Endothelial cell of umbilical vein (primary cell): Measurements from ENCODE around the gene USH2A. TPM values are rescaled to one million over a fixed set of nuclear protein-coding genes. Genes with fewer than 3 reads are reported as not detected.

ENCODE experiments used
- BruUV-seq: library from RNA; stranded (reverse); fragments of 400-500 nt; replicated peaks from 2 replicates; lab custom pipeline; 2021; lab: Mats Ljungman, UMichigan
- CTCF ChIA-PET: fragments of 300-600, 350-600 bp; sonication (Branson Sonifier 250); formaldehyde crosslinking; loops from one replicate; lab custom pipeline; 2021; ENCODE audit warnings: antibody characterized with exemption, inconsistent platforms; lab: Charles Lee
- POLR2A ChIA-PET: fragments of 300-600, 350-600 bp; sonication (Branson Sonifier 250); formaldehyde crosslinking; loops from one replicate; lab custom pipeline; 2021; ENCODE audit warnings: antibody characterized with exemption, inconsistent platforms; lab: Charles Lee
- DNase-seq: peaks from one replicate; pipeline ENCODE4 v3.0.0-alpha.2; 2011; ENCODE audit warnings: low read depth, low spot score
- FAIRE-seq: peaks from 2 replicates; lab custom pipeline; 2011; peaks lifted over from hg19 to GRCh38; lab: Jason Lieb, UNC
- H2AFZ ChIP-seq: 2 replicates; pipeline ENCODE4 v1.6.0; 2012; ENCODE audit warnings: low read depth, low read length, control low read depth, inconsistent platforms
- H3K27ac ChIP-seq: 2 replicates; pipeline ENCODE4 v1.5.1; 2011; ENCODE audit warnings: low read depth, mild to moderate bottlenecking, control low read depth, low read length, moderate library complexity; ENCODE audit not compliant: insufficient read depth
- H3K27me3 ChIP-seq, 2 experiments: 2 replicates each; pipeline versions ENCODE4 v1.6.0 to v1.6.1; 2011; ENCODE audit warnings: low read length in 2 of 2, mixed read lengths in 1 of 2; ENCODE audit not compliant: control insufficient read depth in 2 of 2, insufficient read depth in 2 of 2
- H3K36me3 ChIP-seq, 2 experiments: 2 replicates in 1 of 2; 3 replicates in 1 of 2; pipeline ENCODE4 v1.5.1; 2011; ENCODE audit warnings: low read length in 2 of 2, mild to moderate bottlenecking in 1 of 2, moderate library complexity in 1 of 2; ENCODE audit not compliant: control insufficient read depth in 2 of 2, insufficient read depth in 2 of 2; ENCODE audit errors: extremely low read depth in 1 of 2
- H3K4me1 ChIP-seq: 3 replicates; pipeline ENCODE4 v1.5.1; 2011; ENCODE audit warnings: mild to moderate bottlenecking, low read length; ENCODE audit not compliant: control insufficient read depth, insufficient read depth; ENCODE audit errors: extremely low read depth
- H3K4me2 ChIP-seq: 2 replicates; pipeline ENCODE4 v1.6.1; 2011; ENCODE audit warnings: low read length, control low read depth, mixed read lengths; ENCODE audit not compliant: insufficient read depth
- H3K4me3 ChIP-seq, 3 experiments: fragments of 200-600 bp in 1 of 3; sonication (generic), shearing (Covaris generic) in 1 of 3; replicated peaks in 1 of 3; 2 replicates each; pipeline ENCODE4 v1.5.1; 2011 to 2016; ENCODE audit warnings: control low read depth in 3 of 3, low read length in 3 of 3, mild to moderate bottlenecking in 2 of 3, inconsistent platforms in 1 of 3, low read depth in 1 of 3, moderate library complexity in 1 of 3; ENCODE audit not compliant: insufficient read depth in 1 of 3
- H3K79me2 ChIP-seq: 2 replicates; pipeline ENCODE4 v1.6.0; 2012; ENCODE audit warnings: low read length, inconsistent platforms; ENCODE audit not compliant: control insufficient read depth, insufficient read depth
- H3K9ac ChIP-seq: replicated peaks from 2 replicates; pipeline ENCODE3; 2011; ENCODE audit warnings: low read length, control low read depth; ENCODE audit not compliant: insufficient read depth; ENCODE audit errors: extremely low read depth
- H3K9me1 ChIP-seq: replicated peaks from 3 replicates; pipeline ENCODE4 v1.6.0; 2011; ENCODE audit warnings: mild to moderate bottlenecking, low read length; ENCODE audit not compliant: control insufficient read depth, insufficient read depth; ENCODE audit errors: extremely low read depth
- H3K9me3 ChIP-seq: replicated peaks from 2 replicates; pipeline ENCODE4 v1.5.1; 2012; ENCODE audit warnings: low read length, inconsistent platforms; ENCODE audit not compliant: control insufficient read depth, insufficient read depth
- H4K20me1 ChIP-seq: replicated peaks from 2 replicates; pipeline ENCODE3; 2011; ENCODE audit warnings: mild to moderate bottlenecking, low read length; ENCODE audit not compliant: control insufficient read depth, insufficient read depth; ENCODE audit errors: extremely low read depth
- EZH2 ChIP-seq: IDR thresholded peaks from 2 replicates; pipeline ENCODE4 v1.6.1; 2012; ENCODE audit warnings: borderline replicate concordance, low read depth, mild to moderate bottlenecking, moderate library complexity, low read length, inconsistent platforms; ENCODE audit not compliant: severe bottlenecking
- FOS ChIP-seq: IDR thresholded peaks from 2 replicates; pipeline ENCODE4 v1.6.1; 2011; ENCODE audit warnings: mild to moderate bottlenecking, low read length, moderate library complexity, borderline replicate concordance; ENCODE audit not compliant: insufficient read depth
- GATA2 ChIP-seq: IDR thresholded peaks from 2 replicates; pipeline ENCODE4 v1.7.0; 2011; ENCODE audit warnings: low read depth, mild to moderate bottlenecking, moderate library complexity, mixed read lengths, low read length; ENCODE audit not compliant: insufficient read length, insufficient read depth
- JUN ChIP-seq: IDR thresholded peaks from 2 replicates; pipeline ENCODE4 v1.6.1; 2011; ENCODE audit warnings: borderline replicate concordance, low read depth; ENCODE audit not compliant: insufficient read length, insufficient read depth
- MAX ChIP-seq: IDR thresholded peaks from 2 replicates; pipeline ENCODE4 v1.6.1; 2011; ENCODE audit not compliant: insufficient read depth, insufficient read length
- MYC ChIP-seq: IDR thresholded peaks from one replicate; pipeline ENCODE4 v1.6.1; 2011; ENCODE audit warnings: mild to moderate bottlenecking, low read depth, low read length
- POLR2A ChIP-seq: IDR thresholded peaks from 2 replicates; pipeline ENCODE4 v1.6.1; 2012; ENCODE audit warnings: low read depth, mild to moderate bottlenecking, control low read depth, low read length
- POLR2AphosphoS5 ChIP-seq: IDR thresholded peaks from 2 replicates; pipeline ENCODE4 v1.6.1; 2012; ENCODE audit warnings: low read depth, mild to moderate bottlenecking, control low read depth, low read length, moderate library complexity; ENCODE audit not compliant: insufficient read depth
- dilution Hi-C: fragments of 300-500 bp; cut with MboI; formaldehyde crosslinking; loops from one replicate; pipeline ENCODE4 v1.15.0; 2019; ENCODE audit warnings: low sequenced_read_pairs; ENCODE audit not compliant: extremely low pct_ligation_motif_present
- intact Hi-C: fragments of 100-400 bp; cut with micrococcal nuclease; formaldehyde crosslinking; loops from one replicate; pipeline ENCODE4 v1.10.0; 2022
- polyA plus RNA-seq, 4 experiments: library from polyadenylated mRNA; depleted of rRNA in 3 of 4; stranded (reverse) in 3 of 4; unstranded in 1 of 4; fragments of >200 nt; gene quantifications; 2 replicates each; pipeline versions ENCODE4 v1.2.1 to v1.2.3, GENCODE V29; 2011 to 2012; ENCODE audit warnings: missing spikeins in 1 of 4
- total RNA-seq: library from RNA; stranded (reverse); gene quantifications from 2 replicates; pipeline ENCODE4 v1.2.3, GENCODE V29; 2021
- TF ChIP-seq, protein P1 (sequence below), 2 donors: IDR thresholded peaks; 1 replicate in 1 of 2; 2 replicates in 1 of 2; pipeline ENCODE4 v1.5.1; 2011; ENCODE audit warnings: low read length in 2 of 2, mild to moderate bottlenecking in 2 of 2, moderate library complexity in 2 of 2, control low read depth in 1 of 2, inconsistent platforms in 1 of 2, low read depth in 1 of 2; ENCODE audit not compliant: insufficient read depth in 1 of 2; ENCODE audit errors: extremely low read depth in 1 of 2

USH2A gene
- total and polyA plus RNA-seq, 2 donors (not counting 3 experiments of a cell fraction or from before 2014, with no cell fraction given), result not detected

GRCh38 chr1:216124192-216124781 lies 299.0 kb downstream of the USH2A start:
- peaks cover 2% of the 10 kb centered on the region for H3K9me3 ChIP-seq
- no peaks in the 10 kb centered on the region for H3K79me2 ChIP-seq
- no peaks in the 10 kb centered on the region for H4K20me1 ChIP-seq
- H3K4me2 ChIP-seq, result no peak overlapping the region
- ChIA-PET CTCF (no interaction called here), POLR2A (no interaction called here)
- DNase-seq (no peak), FAIRE-seq (no peak)
- H3K36me3 ChIP-seq, result no peaks in the 10 kb centered on the region
- no peak for TF ChIP-seq POLR2A
- no peak for TF ChIP-seq JUN
- no peak for TF ChIP-seq FOS
- TF ChIP-seq EZH2, result no peak
- TF ChIP-seq, protein P1, sequence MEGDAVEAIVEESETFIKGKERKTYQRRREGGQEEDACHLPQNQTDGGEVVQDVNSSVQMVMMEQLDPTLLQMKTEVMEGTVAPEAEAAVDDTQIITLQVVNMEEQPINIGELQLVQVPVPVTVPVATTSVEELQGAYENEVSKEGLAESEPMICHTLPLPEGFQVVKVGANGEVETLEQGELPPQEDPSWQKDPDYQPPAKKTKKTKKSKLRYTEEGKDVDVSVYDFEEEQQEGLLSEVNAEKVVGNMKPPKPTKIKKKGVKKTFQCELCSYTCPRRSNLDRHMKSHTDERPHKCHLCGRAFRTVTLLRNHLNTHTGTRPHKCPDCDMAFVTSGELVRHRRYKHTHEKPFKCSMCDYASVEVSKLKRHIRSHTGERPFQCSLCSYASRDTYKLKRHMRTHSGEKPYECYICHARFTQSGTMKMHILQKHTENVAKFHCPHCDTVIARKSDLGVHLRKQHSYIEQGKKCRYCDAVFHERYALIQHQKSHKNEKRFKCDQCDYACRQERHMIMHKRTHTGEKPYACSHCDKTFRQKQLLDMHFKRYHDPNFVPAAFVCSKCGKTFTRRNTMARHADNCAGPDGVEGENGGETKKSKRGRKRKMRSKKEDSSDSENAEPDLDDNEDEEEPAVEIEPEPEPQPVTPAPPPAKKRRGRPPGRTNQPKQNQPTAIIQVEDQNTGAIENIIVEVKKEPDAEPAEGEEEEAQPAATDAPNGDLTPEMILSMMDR (IDR thresholded peaks at IDR 0.05; ENCODE audit: extremely low read depth in 1 of 2, insufficient read depth in 1 of 2, low read depth in 1 of 2, low read length in 2 of 2), result no peak
- no peak for TF ChIP-seq MYC
- TF ChIP-seq GATA2, result no peak
- TF ChIP-seq POLR2AphosphoS5, result no peak
- no peak for TF ChIP-seq MAX
- H3K9ac ChIP-seq, result no peak overlapping the region
- no peak overlapping the region for H3K4me3 ChIP-seq
- H3K27me3 ChIP-seq, result no peaks in the 10 kb centered on the region
- intact Hi-C loops (no loop called here), dilution Hi-C loops (no loop called here)
- no peaks in the 10 kb centered on the region for H3K9me1 ChIP-seq
- H2AFZ ChIP-seq, result no peak overlapping the region
- H3K27ac ChIP-seq, result no peak overlapping the region
- no TSS peak for BruUV-seq
- no peaks in the 10 kb centered on the region for H3K4me1 ChIP-seq
